K562 (cell line): ENCODE data around the gene MGP. TPM values are rescaled to one million over a fixed set of nuclear protein-coding genes. Genes with fewer than 3 reads are reported as not detected.

Experiments used
- CHD7 ChIP-seq: fragments of 200-600 bp; sonication (generic); IDR thresholded peaks from one replicate; pipeline ENCODE4 v1.6.1; 2012; ENCODE audit warnings: mild to moderate bottlenecking, low read depth, low read length, inconsistent platforms
- CXXC5 ChIP-seq: fragments of 250-450 bp; sonication (Bioruptor Pico); IDR thresholded peaks from 2 replicates; pipeline ENCODE4 v1.8.0; 2022; ENCODE audit warnings: inconsistent platforms, mild to moderate bottlenecking, moderate library complexity
- ETV6 ChIP-seq, 3 experiments: fragments of 150-350 bp in 1 of 3; sonication (generic) in 1 of 3; formaldehyde crosslinking in 1 of 3; IDR thresholded peaks; 2 replicates each; pipeline versions ENCODE4 v1.6.1 to v1.8.0; 2014 to 2022; ENCODE audit warnings: borderline replicate concordance in 2 of 3, low read depth in 2 of 3, antibody characterized with exemption in 1 of 3, low read length in 1 of 3, mild to moderate bottlenecking in 1 of 3, missing genetic modification reagents in 1 of 3
- FOXJ3 ChIP-seq: sonication (generic); formaldehyde crosslinking; IDR thresholded peaks from 2 replicates; pipeline ENCODE4 v1.4.0; 2020; ENCODE audit warnings: mild to moderate bottlenecking, missing genetic modification reagents
- HBP1 ChIP-seq: fragments of 450-650 bp; formaldehyde crosslinking; IDR thresholded peaks from 2 replicates; pipeline ENCODE4 v1.4.0; 2022; ENCODE audit warnings: missing genetic modification characterization
- HDAC2 ChIP-seq: fragments of 450-650 bp; IDR thresholded peaks from 2 replicates; pipeline ENCODE4 v1.6.1; 2016; ENCODE audit warnings: mild to moderate bottlenecking
- HDAC6 ChIP-seq: IDR thresholded peaks from 2 replicates; pipeline ENCODE4 v1.6.1; 2012; ENCODE audit warnings: low read depth, mild to moderate bottlenecking, control low read depth, inconsistent platforms, low read length, moderate library complexity
- JUND ChIP-seq, 2 experiments: IDR thresholded peaks; 2 replicates in 1 of 2; 3 replicates in 1 of 2; pipeline ENCODE4 v1.6.1; 2011; ENCODE audit warnings: borderline replicate concordance in 2 of 2, low read depth in 2 of 2, low read length in 2 of 2, improper control_type of control experiment in 1 of 2, missing biosample characterization in 1 of 2, missing genetic modification characterization in 1 of 2, missing genetic modification reagents in 1 of 2
- NCOA6 ChIP-seq: fragments of 450-650 bp; IDR thresholded peaks from 2 replicates; pipeline ENCODE4 v1.6.1; 2017; ENCODE audit warnings: mild to moderate bottlenecking
- PHF20 ChIP-seq: fragments of 450-650 bp; IDR thresholded peaks from 2 replicates; pipeline ENCODE4 v1.6.1; 2018; ENCODE audit not compliant: partially characterized antibody
- PREB ChIP-seq: sonication (generic); formaldehyde crosslinking; IDR thresholded peaks from 2 replicates; pipeline ENCODE4 v1.8.1; 2023; ENCODE audit warnings: mild to moderate bottlenecking, missing genetic modification reagents
- polyA plus RNA-seq, 8 experiments: library from polyadenylated mRNA; depleted of rRNA in 4 of 8; stranded (reverse) in 5 of 8; unstranded in 3 of 8; fragments of >200 nt; fragmentation: Nextera tagmentation in 2 of 8; fragmentation: Illumina TruSeq in 1 of 8; extraction: Ambion mirVana in 2 of 8; extraction: Trizol in 1 of 8; gene quantifications; 2 replicates each; pipeline versions ENCODE4 v1.2.1 to v1.2.3, GENCODE V29; 2011 to 2014; ENCODE audit warnings: inconsistent platforms in 1 of 8, missing spikeins in 1 of 8
- total RNA-seq, 7 experiments: library from RNA; depleted of rRNA in 6 of 7; stranded (reverse); fragments of >200 nt in 6 of 7; fragmentation: Illumina TruSeq in 2 of 7; extraction: Trizol in 2 of 7; gene quantifications; 2 replicates each; pipeline versions ENCODE4 v1.2.1 to v1.2.3, GENCODE V29; 2011 to 2021; ENCODE audit warnings: low replicate concordance in 1 of 7

MGP gene
- total and polyA plus RNA-seq, 9 of the 15 experiments (the other 6 are each of a cell fraction or from before 2014, with no cell fraction given) = 1.2 TPM; not detected in 8

- TF ChIP-seq CHD7 = no peak
- no peak for TF ChIP-seq HDAC6
- no peak for TF ChIP-seq HBP1 (CRISPR knock-in tag)
- peak; percentile 20; the same call in 1 of the 2 replicates for TF ChIP-seq JUND (IDR thresholded peaks at IDR 0.05; ENCODE audit: borderline replicate concordance, low read depth, low read length)
- TF ChIP-seq JUND (tag; IDR thresholded peaks at IDR 0.05; ENCODE audit: borderline replicate concordance, low read depth, low read length) = peak; percentile 53; the same call in 1 of the 3 replicates
- TF ChIP-seq CXXC5 = peak; percentile 21; the same call in 1 of the 2 replicates
- no peak for TF ChIP-seq NCOA6
- no peak for TF ChIP-seq HDAC2
- no peak for TF ChIP-seq PREB (CRISPR knock-in tag)
- TF ChIP-seq ETV6 (IDR thresholded peaks at IDR 0.05; ENCODE audit: borderline replicate concordance in 1 of 2, low read depth in 2 of 2, low read length in 1 of 2) = no peak
- no peak for TF ChIP-seq ETV6 (CRISPR knock-in tag; IDR thresholded peaks at IDR 0.05; ENCODE audit: borderline replicate concordance)
- TF ChIP-seq PHF20 = no peak
- TF ChIP-seq FOXJ3 (CRISPR knock-in tag) = no peak
These were observed 11.0 kb upstream of the MGP start (continued) for GRCh38 chr12:14896521-14897169.
